Endothelial cell of umbilical vein (primary cell): ENCODE results near the gene SIN3A. TPM values are rescaled to one million over a fixed set of nuclear protein-coding genes. Genes with fewer than 3 reads are reported as not detected.

Experiments used
- BruUV-seq: library from RNA; stranded (reverse); fragments of 400-500 nt; replicated peaks from 2 replicates; lab custom pipeline; 2021; lab: Mats Ljungman, UMichigan
- CTCF ChIA-PET: fragments of 300-600, 350-600 bp; sonication (Branson Sonifier 250); formaldehyde crosslinking; loops from one replicate; lab custom pipeline; 2021; ENCODE audit warnings: antibody characterized with exemption, inconsistent platforms; lab: Charles Lee
- POLR2A ChIA-PET: fragments of 300-600, 350-600 bp; sonication (Branson Sonifier 250); formaldehyde crosslinking; loops from one replicate; lab custom pipeline; 2021; ENCODE audit warnings: antibody characterized with exemption, inconsistent platforms; lab: Charles Lee
- DNase-seq: peaks from one replicate; pipeline ENCODE4 v3.0.0-alpha.2; 2011; ENCODE audit warnings: low read depth, low spot score
- FAIRE-seq: peaks from 2 replicates; lab custom pipeline; 2011; peaks lifted over from hg19 to GRCh38; lab: Jason Lieb, UNC
- H2AFZ ChIP-seq: 2 replicates; pipeline ENCODE4 v1.6.0; 2012; ENCODE audit warnings: low read depth, low read length, control low read depth, inconsistent platforms
- H3K27ac ChIP-seq: 2 replicates; pipeline ENCODE4 v1.5.1; 2011; ENCODE audit warnings: low read depth, mild to moderate bottlenecking, control low read depth, low read length, moderate library complexity; ENCODE audit not compliant: insufficient read depth
- H3K27me3 ChIP-seq, 2 experiments: 2 replicates each; pipeline versions ENCODE4 v1.6.0 to v1.6.1; 2011; ENCODE audit warnings: low read length in 2 of 2, mixed read lengths in 1 of 2; ENCODE audit not compliant: control insufficient read depth in 2 of 2, insufficient read depth in 2 of 2
- H3K36me3 ChIP-seq, 2 experiments: 2 replicates in 1 of 2; 3 replicates in 1 of 2; pipeline ENCODE4 v1.5.1; 2011; ENCODE audit warnings: low read length in 2 of 2, mild to moderate bottlenecking in 1 of 2, moderate library complexity in 1 of 2; ENCODE audit not compliant: control insufficient read depth in 2 of 2, insufficient read depth in 2 of 2; ENCODE audit errors: extremely low read depth in 1 of 2
- H3K4me1 ChIP-seq: 3 replicates; pipeline ENCODE4 v1.5.1; 2011; ENCODE audit warnings: mild to moderate bottlenecking, low read length; ENCODE audit not compliant: control insufficient read depth, insufficient read depth; ENCODE audit errors: extremely low read depth
- H3K4me2 ChIP-seq: 2 replicates; pipeline ENCODE4 v1.6.1; 2011; ENCODE audit warnings: low read length, control low read depth, mixed read lengths; ENCODE audit not compliant: insufficient read depth
- H3K4me3 ChIP-seq, 3 experiments: fragments of 200-600 bp in 1 of 3; sonication (generic), shearing (Covaris generic) in 1 of 3; replicated peaks in 1 of 3; 2 replicates each; pipeline ENCODE4 v1.5.1; 2011 to 2016; ENCODE audit warnings: control low read depth in 3 of 3, low read length in 3 of 3, mild to moderate bottlenecking in 2 of 3, inconsistent platforms in 1 of 3, low read depth in 1 of 3, moderate library complexity in 1 of 3; ENCODE audit not compliant: insufficient read depth in 1 of 3
- H3K79me2 ChIP-seq: 2 replicates; pipeline ENCODE4 v1.6.0; 2012; ENCODE audit warnings: low read length, inconsistent platforms; ENCODE audit not compliant: control insufficient read depth, insufficient read depth
- H3K9ac ChIP-seq: replicated peaks from 2 replicates; pipeline ENCODE3; 2011; ENCODE audit warnings: low read length, control low read depth; ENCODE audit not compliant: insufficient read depth; ENCODE audit errors: extremely low read depth
- H3K9me1 ChIP-seq: replicated peaks from 3 replicates; pipeline ENCODE4 v1.6.0; 2011; ENCODE audit warnings: mild to moderate bottlenecking, low read length; ENCODE audit not compliant: control insufficient read depth, insufficient read depth; ENCODE audit errors: extremely low read depth
- H3K9me3 ChIP-seq: replicated peaks from 2 replicates; pipeline ENCODE4 v1.5.1; 2012; ENCODE audit warnings: low read length, inconsistent platforms; ENCODE audit not compliant: control insufficient read depth, insufficient read depth
- H4K20me1 ChIP-seq: replicated peaks from 2 replicates; pipeline ENCODE3; 2011; ENCODE audit warnings: mild to moderate bottlenecking, low read length; ENCODE audit not compliant: control insufficient read depth, insufficient read depth; ENCODE audit errors: extremely low read depth
- EZH2 ChIP-seq: IDR thresholded peaks from 2 replicates; pipeline ENCODE4 v1.6.1; 2012; ENCODE audit warnings: borderline replicate concordance, low read depth, mild to moderate bottlenecking, moderate library complexity, low read length, inconsistent platforms; ENCODE audit not compliant: severe bottlenecking
- FOS ChIP-seq: IDR thresholded peaks from 2 replicates; pipeline ENCODE4 v1.6.1; 2011; ENCODE audit warnings: mild to moderate bottlenecking, low read length, moderate library complexity, borderline replicate concordance; ENCODE audit not compliant: insufficient read depth
- GATA2 ChIP-seq: IDR thresholded peaks from 2 replicates; pipeline ENCODE4 v1.7.0; 2011; ENCODE audit warnings: low read depth, mild to moderate bottlenecking, moderate library complexity, mixed read lengths, low read length; ENCODE audit not compliant: insufficient read length, insufficient read depth
- JUN ChIP-seq: IDR thresholded peaks from 2 replicates; pipeline ENCODE4 v1.6.1; 2011; ENCODE audit warnings: borderline replicate concordance, low read depth; ENCODE audit not compliant: insufficient read length, insufficient read depth
- MYC ChIP-seq: IDR thresholded peaks from one replicate; pipeline ENCODE4 v1.6.1; 2011; ENCODE audit warnings: mild to moderate bottlenecking, low read depth, low read length
- POLR2A ChIP-seq: IDR thresholded peaks from 2 replicates; pipeline ENCODE4 v1.6.1; 2012; ENCODE audit warnings: low read depth, mild to moderate bottlenecking, control low read depth, low read length
- POLR2AphosphoS5 ChIP-seq: IDR thresholded peaks from 2 replicates; pipeline ENCODE4 v1.6.1; 2012; ENCODE audit warnings: low read depth, mild to moderate bottlenecking, control low read depth, low read length, moderate library complexity; ENCODE audit not compliant: insufficient read depth
- dilution Hi-C: fragments of 300-500 bp; cut with MboI; formaldehyde crosslinking; loops from one replicate; pipeline ENCODE4 v1.15.0; 2019; ENCODE audit warnings: low sequenced_read_pairs; ENCODE audit not compliant: extremely low pct_ligation_motif_present
- intact Hi-C: fragments of 100-400 bp; cut with micrococcal nuclease; formaldehyde crosslinking; loops from one replicate; pipeline ENCODE4 v1.10.0; 2022
- microRNA counts: library from miRNA; unstranded; fragments of <30 nt; microRNA quantifications from one replicate; lab custom pipeline; 2016
- microRNA-seq: library from miRNA; unstranded; fragments of <30 nt; microRNA quantifications from one replicate; pipeline ENCODE4 v1.2.0, GENCODE V29; 2021; ENCODE audit warnings: borderline number of aligned reads, borderline replicate concordance
- polyA plus RNA-seq, 4 experiments: library from polyadenylated mRNA; depleted of rRNA in 3 of 4; stranded (reverse) in 3 of 4; unstranded in 1 of 4; fragments of >200 nt; gene quantifications; 2 replicates each; pipeline versions ENCODE4 v1.2.1 to v1.2.3, GENCODE V29; 2011 to 2012; ENCODE audit warnings: missing spikeins in 1 of 4
- small RNA-seq: library from RNA; depleted of rRNA; stranded (forward); fragments of <200 nt; gene quantifications from one replicate; pipeline ENCODE3, GENCODE V24; 2012; ENCODE audit warnings: low replicate concordance, low read depth; ENCODE audit not compliant: insufficient read depth, insufficient read length
- total RNA-seq: library from RNA; stranded (reverse); gene quantifications from 2 replicates; pipeline ENCODE4 v1.2.3, GENCODE V29; 2021
- TF ChIP-seq, protein P1 (sequence below): IDR thresholded peaks from 2 replicates; pipeline ENCODE4 v1.6.1; 2011; ENCODE audit not compliant: insufficient read depth, insufficient read length
- TF ChIP-seq, protein P2 (sequence below), 2 donors: IDR thresholded peaks; 1 replicate in 1 of 2; 2 replicates in 1 of 2; pipeline ENCODE4 v1.5.1; 2011; ENCODE audit warnings: low read length in 2 of 2, mild to moderate bottlenecking in 2 of 2, moderate library complexity in 2 of 2, control low read depth in 1 of 2, inconsistent platforms in 1 of 2, low read depth in 1 of 2; ENCODE audit not compliant: insufficient read depth in 1 of 2; ENCODE audit errors: extremely low read depth in 1 of 2

Gene SIN3A
- total and polyA plus RNA-seq, 2 donors (not counting 3 experiments of a cell fraction or from before 2014, with no cell fraction given) = 30.6 to 44.5 TPM

DNA sequence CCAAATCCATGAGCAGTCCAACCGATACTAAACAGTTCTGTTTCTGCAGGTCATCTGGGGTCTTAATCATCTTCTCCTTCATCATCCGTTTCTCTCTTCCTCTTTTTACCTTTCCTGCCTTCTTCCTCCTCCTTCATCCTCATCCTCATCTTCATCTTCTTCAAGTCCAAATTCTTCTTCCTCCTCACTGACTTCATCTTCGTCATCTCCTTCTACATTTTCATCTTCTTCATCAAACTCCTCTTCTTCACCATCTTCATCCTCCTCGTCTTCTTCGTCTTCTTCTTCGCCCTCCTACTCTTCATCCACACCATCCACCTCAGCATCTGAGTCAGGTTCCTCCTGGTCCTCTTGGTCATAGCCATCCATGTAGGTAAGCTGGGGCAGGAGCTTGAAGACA lies 129.8 kb downstream of the SIN3A start:
- intact Hi-C loops (no loop called here), dilution Hi-C loops (no loop called here)
- no peak overlapping the region for H2AFZ ChIP-seq
- TF ChIP-seq, protein P1, sequence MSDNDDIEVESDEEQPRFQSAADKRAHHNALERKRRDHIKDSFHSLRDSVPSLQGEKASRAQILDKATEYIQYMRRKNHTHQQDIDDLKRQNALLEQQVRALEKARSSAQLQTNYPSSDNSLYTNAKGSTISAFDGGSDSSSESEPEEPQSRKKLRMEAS = no peak
- TF ChIP-seq MYC (no peak), JUN (no peak), FOS (no peak), EZH2 (no peak), POLR2A (no peak), POLR2AphosphoS5 (no peak), GATA2 (no peak)
- TF ChIP-seq, protein P2, sequence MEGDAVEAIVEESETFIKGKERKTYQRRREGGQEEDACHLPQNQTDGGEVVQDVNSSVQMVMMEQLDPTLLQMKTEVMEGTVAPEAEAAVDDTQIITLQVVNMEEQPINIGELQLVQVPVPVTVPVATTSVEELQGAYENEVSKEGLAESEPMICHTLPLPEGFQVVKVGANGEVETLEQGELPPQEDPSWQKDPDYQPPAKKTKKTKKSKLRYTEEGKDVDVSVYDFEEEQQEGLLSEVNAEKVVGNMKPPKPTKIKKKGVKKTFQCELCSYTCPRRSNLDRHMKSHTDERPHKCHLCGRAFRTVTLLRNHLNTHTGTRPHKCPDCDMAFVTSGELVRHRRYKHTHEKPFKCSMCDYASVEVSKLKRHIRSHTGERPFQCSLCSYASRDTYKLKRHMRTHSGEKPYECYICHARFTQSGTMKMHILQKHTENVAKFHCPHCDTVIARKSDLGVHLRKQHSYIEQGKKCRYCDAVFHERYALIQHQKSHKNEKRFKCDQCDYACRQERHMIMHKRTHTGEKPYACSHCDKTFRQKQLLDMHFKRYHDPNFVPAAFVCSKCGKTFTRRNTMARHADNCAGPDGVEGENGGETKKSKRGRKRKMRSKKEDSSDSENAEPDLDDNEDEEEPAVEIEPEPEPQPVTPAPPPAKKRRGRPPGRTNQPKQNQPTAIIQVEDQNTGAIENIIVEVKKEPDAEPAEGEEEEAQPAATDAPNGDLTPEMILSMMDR (IDR thresholded peaks at IDR 0.05; ENCODE audit: extremely low read depth in 1 of 2, insufficient read depth in 1 of 2, low read depth in 1 of 2, low read length in 2 of 2) = no peak
- BruUV-seq = no TSS peak
- H3K36me3 ChIP-seq = no peaks in the 10 kb centered on the region
- CTCF ChIA-PET = no interaction called here
- POLR2A ChIA-PET = no interaction called here
- no peaks in the 10 kb centered on the region for H3K4me1 ChIP-seq
- no peaks in the 10 kb centered on the region for H3K9me1 ChIP-seq
- no peak overlapping the region for H3K4me3 ChIP-seq
- FAIRE-seq = no peak
- no peak overlapping the region for H3K9ac ChIP-seq
- no peak for DNase-seq
- peaks cover 0 to 2% of the 10 kb centered on the region in 2 experiments for H3K27me3 ChIP-seq
- H4K20me1 ChIP-seq = no peaks in the 10 kb centered on the region
- no peak overlapping the region for H3K27ac ChIP-seq
- no peak overlapping the region for H3K4me2 ChIP-seq
- no peaks in the 10 kb centered on the region for H3K9me3 ChIP-seq
- no peaks in the 10 kb centered on the region for H3K79me2 ChIP-seq

MicroRNAs encoded within 50 kb of the gene (microRNA counts, 767-probe panel; counts per million panel counts)
- 723 counts per million, percentile 96 among the panel's probes with 10 or more counts for microRNA hsa-miR-631 (lab: Ali Mortazavi, UCI)

Small RNAs within 50 kb of the gene (microRNA-seq; reads per million reads assigned to microRNA genes)
- not detected for gene MIR631

Small RNAs within 50 kb of the gene (small RNA-seq; reads per million reads assigned to genes)
- not detected for gene AC105036.2

Other genes with a start within 250 kb of the SIN3A start
- 33.6 and 36.1 TPM in 2 replicates for gene C15orf39, start 249.8 kb downstream of the SIN3A start, total RNA-seq
- gene C15orf39, start 249.8 kb downstream of the SIN3A start, polyA plus RNA-seq = 13.9 and 14.8 TPM in 2 replicates
- not detected in 2 replicates for gene GOLGA6C, start 193.4 kb downstream of the SIN3A start, total RNA-seq
- gene GOLGA6C, start 193.4 kb downstream of the SIN3A start, polyA plus RNA-seq = not detected in 2 replicates
- gene GOLGA6D, start 168.9 kb downstream of the SIN3A start, total RNA-seq = not detected in 2 replicates
- not detected in 2 replicates for gene GOLGA6D, start 168.9 kb downstream of the SIN3A start, polyA plus RNA-seq
- 105 and 114 TPM in 2 replicates for gene COMMD4, start 115.6 kb downstream of the SIN3A start, total RNA-seq
- 244 and 254 TPM in 2 replicates for gene COMMD4, start 115.6 kb downstream of the SIN3A start, polyA plus RNA-seq
- 21.7 and 29.5 TPM in 2 replicates for gene NEIL1, start 104.7 kb downstream of the SIN3A start, total RNA-seq
- gene NEIL1, start 104.7 kb downstream of the SIN3A start, polyA plus RNA-seq = 29.5 and 34.5 TPM in 2 replicates
- 248 TPM in 2 replicates for gene MAN2C1, start 83.1 kb downstream of the SIN3A start, total RNA-seq
- gene MAN2C1, start 83.1 kb downstream of the SIN3A start, polyA plus RNA-seq = 198 and 220 TPM in 2 replicates
- 31.4 and 32.0 TPM in 2 replicates for gene PTPN9, start 127.6 kb upstream of the SIN3A start, total RNA-seq
- 37.2 and 43.7 TPM in 2 replicates for gene PTPN9, start 127.6 kb upstream of the SIN3A start, polyA plus RNA-seq
- 19.3 and 25.1 TPM in 2 replicates for gene SNUPN, start 174.0 kb upstream of the SIN3A start, total RNA-seq
- 11.7 and 13.2 TPM in 2 replicates for gene SNUPN, start 174.0 kb upstream of the SIN3A start, polyA plus RNA-seq
- gene IMP3, start 188.5 kb upstream of the SIN3A start, total RNA-seq = 35.5 and 41.3 TPM in 2 replicates
- gene IMP3, start 188.5 kb upstream of the SIN3A start, polyA plus RNA-seq = 64.0 and 74.4 TPM in 2 replicates
- 10.6 and 12.6 TPM in 2 replicates for gene SNX33, start 196.2 kb upstream of the SIN3A start, total RNA-seq
- gene SNX33, start 196.2 kb upstream of the SIN3A start, polyA plus RNA-seq = 7.9 and 9.7 TPM in 2 replicates